SIG-M5 (cell line): Measurements from ENCODE around the gene SDCCAG8.

Experiments
- DNase-seq: peaks from one replicate; lab custom pipeline; 2025; lab: John Stamatoyannopoulos, UW

The SDCCAG8 gene

DNA sequence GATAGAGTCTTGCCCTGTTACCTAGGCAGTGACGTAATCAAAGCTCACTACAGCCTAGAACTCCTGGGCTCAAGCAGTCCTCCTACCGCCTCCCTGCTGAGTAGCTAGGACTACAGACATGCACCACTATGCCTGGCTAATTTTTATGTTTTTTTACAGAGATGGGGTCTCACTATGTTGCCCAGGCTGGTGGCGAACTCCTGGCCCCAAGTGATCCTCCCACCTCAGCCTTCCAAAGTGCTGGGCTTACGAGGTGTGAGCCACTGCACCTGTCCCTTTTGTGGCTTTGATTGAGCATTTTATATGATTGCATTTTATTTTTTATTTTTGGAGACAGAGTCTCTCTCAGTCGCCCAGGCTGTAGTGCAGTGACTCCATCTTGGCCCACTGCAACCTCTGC is 25.8 kb downstream of the SDCCAG8 start:
- DNase-seq, result no peak

- no peak for DNase-seq
Measured at GRCh38 chr1:243286409-243287122, 30.7 kb downstream of the SDCCAG8 start.

GRCh38 chr1:243287123-243287460 is 31.3 kb downstream of the SDCCAG8 start:
- DNase-seq, result no peak

GRCh38 chr1:243287652-243288051 is 31.8 kb downstream of the SDCCAG8 start:
- DNase-seq, result peak; percentile 96

GRCh38 chr1:243288062-243288461 is 32.2 kb downstream of the SDCCAG8 start:
- no peak for DNase-seq

DNA sequence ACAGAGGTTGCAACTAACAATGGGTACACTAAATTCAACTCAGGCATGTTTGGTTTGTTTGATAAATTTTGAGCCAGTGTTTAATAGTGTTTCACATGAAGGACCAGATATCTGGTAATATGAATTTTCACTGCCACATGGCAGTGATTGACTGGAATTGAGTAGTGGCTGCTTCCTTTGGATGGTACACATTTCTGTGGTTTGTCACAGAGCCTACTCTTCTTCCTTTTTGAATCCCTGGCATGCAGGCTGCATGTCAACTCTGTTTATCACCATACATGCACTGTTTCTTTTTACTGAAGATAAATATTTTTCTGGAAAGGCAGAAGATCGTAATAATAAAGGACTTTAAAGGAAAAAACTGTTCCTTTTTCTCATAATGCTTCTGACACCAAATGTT is 35.5 kb downstream of the SDCCAG8 start:
- no peak for DNase-seq

DNA sequence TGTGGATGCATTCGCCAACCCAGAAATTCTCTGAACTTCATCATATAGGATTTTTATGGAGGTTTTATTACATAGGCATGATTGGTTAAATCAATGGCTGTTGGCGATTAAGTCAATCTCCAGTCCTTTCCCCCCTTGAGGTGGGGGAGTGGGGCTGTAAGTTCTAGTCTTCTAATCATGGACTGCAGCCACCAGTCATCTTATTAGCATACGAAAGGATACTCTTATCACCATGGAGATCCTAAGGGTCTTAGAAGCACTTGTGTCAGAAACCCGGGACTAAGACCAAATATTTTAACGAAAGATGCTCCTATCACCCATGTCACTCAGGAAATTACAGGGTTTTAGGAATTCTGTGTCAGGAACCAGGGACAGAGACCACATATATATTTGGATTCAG is 36.3 kb downstream of the SDCCAG8 start:
- no peak for DNase-seq

GRCh38 chr1:243293941-243294722 is 38.3 kb downstream of the SDCCAG8 start:
- DNase-seq, result no peak

DNA sequence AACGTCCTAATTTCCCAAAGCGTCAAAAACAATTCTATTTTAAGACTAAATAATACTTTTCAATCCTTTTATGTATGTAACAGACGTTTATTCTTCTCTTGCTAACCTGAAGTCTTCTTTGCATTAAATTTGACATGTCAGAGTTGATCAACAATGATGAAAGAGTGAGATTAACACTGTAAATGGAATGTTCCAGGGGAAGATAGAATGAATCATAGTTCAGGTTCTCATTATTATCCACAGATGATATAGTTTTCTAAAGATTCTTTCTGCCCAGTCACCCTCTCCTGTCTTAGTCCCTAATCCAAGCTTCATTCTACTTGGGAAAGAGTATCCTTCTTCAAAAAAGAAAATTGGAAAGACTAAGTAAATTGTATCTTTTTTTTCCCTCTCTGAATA is 38.9 kb downstream of the SDCCAG8 start:
- DNase-seq, result no peak

DNA sequence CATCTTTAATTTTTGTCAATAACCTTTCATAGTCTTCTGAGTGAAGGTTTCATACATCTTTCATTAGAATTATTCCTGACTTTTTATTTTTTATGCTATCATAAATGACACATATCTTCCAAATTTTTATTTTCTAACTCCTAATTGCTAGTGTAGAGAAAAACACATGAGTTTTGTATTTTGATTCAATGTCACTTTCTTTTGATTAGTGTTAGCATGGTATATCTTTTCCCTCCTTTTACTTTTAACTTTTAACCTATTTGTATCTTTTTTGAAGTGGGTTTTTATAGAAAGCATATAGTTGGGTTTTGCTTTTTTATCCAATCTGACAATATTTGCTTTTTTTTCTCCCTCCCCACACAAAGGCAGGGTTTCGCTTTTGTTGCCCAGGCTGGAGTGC is 43.2 kb downstream of the SDCCAG8 start:
- no peak for DNase-seq

- no peak for DNase-seq
Measured at GRCh38 chr1:243301059-243301458, 45.2 kb downstream of the SDCCAG8 start.

DNA sequence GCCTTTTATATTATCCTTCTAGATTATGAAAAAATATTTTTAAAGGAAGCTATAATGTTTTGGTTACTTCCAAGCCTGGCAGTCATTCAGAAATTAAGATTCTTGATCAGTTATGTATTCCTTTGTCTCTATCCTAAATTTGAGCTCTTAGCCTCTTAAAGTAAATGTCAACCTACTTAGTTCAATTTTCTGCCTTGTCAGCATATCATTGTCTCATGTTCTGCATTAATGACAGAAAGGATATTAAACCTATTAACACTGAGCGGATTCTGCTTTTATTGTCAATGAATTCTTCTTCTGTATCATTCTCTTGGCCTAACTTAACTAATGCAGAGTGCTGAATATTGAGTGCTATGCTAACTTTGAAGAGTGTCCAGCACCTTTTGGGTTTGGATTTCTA is 56.0 kb downstream of the SDCCAG8 start:
- no peak for DNase-seq

DNA sequence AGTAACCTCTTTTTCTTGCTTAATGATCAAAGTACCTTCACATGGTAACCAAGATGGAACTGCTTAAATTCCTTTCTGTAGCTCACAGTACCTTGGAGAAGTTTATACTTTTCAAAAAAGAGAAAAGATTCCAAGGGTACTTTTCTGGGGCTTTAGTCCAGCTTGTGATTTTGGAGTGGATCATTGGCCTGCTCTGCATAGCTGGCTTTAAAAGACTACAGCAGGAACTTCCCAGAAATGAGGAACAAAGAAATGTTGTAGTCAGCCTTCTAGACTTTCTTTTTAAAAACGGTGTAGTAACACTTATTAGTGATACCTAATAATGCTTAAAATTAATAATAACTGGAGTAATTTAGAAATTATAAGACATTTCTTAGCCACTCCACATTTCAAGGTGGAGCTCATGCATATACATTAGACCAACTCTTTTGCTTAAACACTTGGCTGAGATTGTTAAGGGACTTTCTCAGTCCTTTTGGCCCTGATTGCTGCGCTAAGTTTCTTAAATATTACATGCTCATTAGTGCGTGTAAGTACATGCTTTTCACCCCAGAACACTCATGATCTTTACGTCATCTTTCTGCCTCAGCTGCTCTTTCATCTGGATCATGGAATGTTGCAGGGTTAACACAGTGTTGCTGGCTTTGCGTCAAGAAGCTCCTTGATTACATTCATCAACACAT is 57.3 kb downstream of the SDCCAG8 start:
- DNase-seq, result no peak

DNA sequence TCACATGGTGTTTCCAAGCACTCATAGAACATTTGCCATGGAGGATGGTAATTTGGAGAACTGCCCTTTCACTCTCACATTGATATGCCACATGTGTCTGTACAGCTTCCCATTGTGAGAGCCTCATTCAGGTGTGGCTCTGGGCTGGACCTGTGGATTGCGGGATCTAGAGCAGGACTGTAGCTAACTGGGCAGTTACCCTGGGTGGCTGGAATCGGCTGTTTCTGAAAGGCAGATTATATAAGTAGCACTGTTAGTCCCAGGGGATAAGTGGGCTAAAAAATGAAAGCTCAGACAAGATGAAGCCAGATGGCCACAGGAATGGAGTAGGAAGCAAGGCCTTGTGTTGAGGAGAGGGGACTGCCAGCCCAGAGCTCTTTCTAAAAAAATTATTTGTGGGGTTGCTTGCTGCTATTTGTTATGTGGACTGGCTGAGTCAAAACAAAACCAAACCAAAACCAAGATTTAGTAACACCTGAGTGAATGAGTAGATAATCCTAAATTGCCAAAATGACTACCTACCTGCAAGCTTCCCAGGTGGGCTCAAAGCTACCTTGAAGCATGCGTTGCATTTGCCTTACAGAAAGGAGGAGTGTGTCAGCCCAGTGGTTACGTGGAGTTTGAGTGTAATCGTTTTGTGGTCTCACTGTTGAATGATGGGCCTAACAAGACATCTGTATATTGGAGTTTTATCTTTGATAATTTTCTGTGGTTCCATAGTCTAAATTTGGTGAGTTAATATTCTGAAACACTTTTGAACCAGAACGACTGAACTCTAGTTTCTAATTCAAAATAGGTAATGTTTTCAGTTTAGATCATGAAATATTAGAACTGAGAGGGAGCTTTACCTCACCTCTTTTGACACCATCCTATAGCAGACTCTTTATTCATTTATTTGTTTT is 58.0 kb downstream of the SDCCAG8 start:
- no peak for DNase-seq

DNA sequence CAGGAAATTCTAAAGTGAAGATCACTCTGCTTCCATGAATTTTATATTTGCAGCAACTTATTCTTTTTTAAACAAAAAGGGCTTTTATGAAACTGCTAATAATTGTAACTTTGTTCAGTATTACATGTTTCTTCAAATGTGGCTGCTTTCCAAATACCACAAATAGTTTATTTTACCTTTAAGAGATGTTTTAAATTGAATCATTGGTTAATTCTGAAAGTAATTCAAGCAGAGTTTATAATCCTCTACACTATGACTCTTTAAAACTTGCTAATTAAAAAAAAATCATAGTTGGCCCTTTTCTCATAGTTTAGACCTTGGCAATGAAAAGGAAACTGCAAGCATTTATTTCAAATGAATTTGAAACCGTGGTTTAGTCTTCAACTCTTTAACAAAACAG is 59.6 kb downstream of the SDCCAG8 start:
- DNase-seq, result no peak

GRCh38 chr1:243315893-243316292 is 60.1 kb downstream of the SDCCAG8 start:
- DNase-seq, result no peak

DNA sequence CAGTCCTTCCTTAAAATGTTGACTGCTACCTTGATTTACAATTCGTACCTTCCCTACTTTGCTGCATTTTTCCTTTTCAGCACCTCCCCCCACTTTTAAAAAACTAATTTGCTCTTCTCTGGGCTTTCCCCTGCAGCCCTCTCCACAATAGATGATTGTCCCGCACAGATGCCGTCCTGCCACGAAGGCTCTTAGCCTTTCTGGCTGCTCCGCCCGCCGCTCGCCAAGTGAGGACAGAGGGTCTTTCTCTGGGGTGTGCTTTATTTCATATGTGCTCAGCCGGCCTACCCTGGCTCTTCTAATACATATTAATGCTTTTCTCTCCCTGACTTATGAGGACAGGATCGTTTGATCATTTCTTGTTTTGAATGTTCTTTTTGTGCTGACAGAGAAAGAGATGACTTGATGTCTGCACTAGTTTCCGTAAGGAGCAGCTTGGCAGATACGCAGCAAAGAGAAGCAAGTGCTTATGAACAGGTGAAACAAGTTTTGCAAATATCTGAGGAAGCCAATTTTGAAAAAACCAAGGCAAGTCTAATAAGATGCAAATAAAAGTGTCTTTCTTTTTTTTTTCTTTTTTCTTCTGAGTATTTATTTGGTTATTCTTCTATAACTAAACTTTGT is 60.6 kb downstream of the SDCCAG8 start:
- DNase-seq, result no peak

GRCh38 chr1:243320224-243320623 is 64.4 kb downstream of the SDCCAG8 start:
- DNase-seq, result no peak

DNA sequence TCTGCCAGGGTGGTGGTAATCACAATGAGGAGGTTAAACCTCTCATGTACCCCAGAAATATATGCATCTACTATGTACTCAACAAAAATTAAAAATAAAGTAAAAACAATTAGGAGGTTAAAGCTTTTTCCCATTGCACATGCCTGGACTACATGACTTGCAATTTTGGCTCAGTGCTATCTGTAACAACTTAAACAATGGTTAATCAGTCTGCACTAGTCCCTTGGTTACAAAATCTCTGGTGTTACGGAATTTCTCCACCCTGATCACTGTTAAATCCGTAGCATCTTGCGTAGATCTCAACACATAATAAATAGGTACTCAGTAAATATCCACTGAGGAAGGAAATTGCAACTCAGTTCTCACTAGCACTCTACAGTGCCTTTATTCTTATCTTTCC is 66.5 kb downstream of the SDCCAG8 start:
- no peak for DNase-seq

GRCh38 chr1:243323491-243323890 is 67.7 kb downstream of the SDCCAG8 start:
- DNase-seq, result no peak

- DNase-seq, result no peak
Measured at GRCh38 chr1:243325305-243325890, 69.6 kb downstream of the SDCCAG8 start.
